RWPE1 (cell line): ENCODE results near the gene BGLAP.
A peak's percentile ranks its signal among the peaks of the same experiment; 100 is the strongest.

Experiments used
- CTCF ChIA-PET: fragments of 350-600 bp; sonication (Branson Sonifier 250); formaldehyde crosslinking; extraction: SDS; loops from one replicate; lab custom pipeline; 2021; lab: Yijun Ruan, JAX
- POLR2A ChIA-PET: fragments of 400-600 bp; formaldehyde crosslinking; extraction: SDS; loops from one replicate; lab custom pipeline; 2020; ENCODE audit warnings: antibody characterized with exemption; ENCODE audit not compliant: low non-redundant PET; lab: Yijun Ruan, JAX
- DNase-seq: peaks from one replicate; pipeline ENCODE4 v3.0.0; 2012; ENCODE audit warnings: low spot score
- H3K27ac ChIP-seq: fragments of 450-650 bp; 2 replicates; pipeline ENCODE4 v1.5.1; 2017
- TF ChIP-seq, protein P1 (sequence below): fragments of 450-650 bp; conservative IDR thresholded peaks from 2 replicates; pipeline ENCODE4 v1.5.1; 2017; ENCODE audit warnings: low read depth, mild to moderate bottlenecking

Gene BGLAP

DNA sequence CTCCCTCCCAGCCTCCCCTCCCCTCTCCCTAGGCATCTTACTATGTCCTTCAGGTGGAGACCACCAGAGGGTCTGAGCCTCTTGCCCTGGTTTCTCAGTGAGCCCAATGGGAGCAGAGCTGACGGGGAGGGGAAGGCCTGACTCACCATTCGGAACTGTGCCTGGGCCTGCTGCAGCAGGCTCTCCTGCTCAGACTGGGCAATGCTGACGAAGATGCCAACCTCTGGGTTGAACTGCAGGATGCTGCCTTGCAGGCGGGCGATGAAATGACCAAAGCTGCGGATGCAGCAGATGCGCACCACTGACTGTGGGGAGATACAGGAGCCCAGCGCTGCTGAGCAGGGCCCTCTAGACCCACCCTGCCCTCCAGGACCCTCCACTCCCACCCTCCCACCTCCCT is 16.9 kb downstream of the BGLAP start:
- TF ChIP-seq, protein P1, sequence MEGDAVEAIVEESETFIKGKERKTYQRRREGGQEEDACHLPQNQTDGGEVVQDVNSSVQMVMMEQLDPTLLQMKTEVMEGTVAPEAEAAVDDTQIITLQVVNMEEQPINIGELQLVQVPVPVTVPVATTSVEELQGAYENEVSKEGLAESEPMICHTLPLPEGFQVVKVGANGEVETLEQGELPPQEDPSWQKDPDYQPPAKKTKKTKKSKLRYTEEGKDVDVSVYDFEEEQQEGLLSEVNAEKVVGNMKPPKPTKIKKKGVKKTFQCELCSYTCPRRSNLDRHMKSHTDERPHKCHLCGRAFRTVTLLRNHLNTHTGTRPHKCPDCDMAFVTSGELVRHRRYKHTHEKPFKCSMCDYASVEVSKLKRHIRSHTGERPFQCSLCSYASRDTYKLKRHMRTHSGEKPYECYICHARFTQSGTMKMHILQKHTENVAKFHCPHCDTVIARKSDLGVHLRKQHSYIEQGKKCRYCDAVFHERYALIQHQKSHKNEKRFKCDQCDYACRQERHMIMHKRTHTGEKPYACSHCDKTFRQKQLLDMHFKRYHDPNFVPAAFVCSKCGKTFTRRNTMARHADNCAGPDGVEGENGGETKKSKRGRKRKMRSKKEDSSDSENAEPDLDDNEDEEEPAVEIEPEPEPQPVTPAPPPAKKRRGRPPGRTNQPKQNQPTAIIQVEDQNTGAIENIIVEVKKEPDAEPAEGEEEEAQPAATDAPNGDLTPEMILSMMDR = no peak
- DNase-seq = peak; percentile 79
- CTCF ChIA-PET = interaction anchor here (0.7 kb wide), 1 partner anchor 194 kb away, joined by 3 read pairs; no protein-coding TSS in a partner anchor
- peak overlapping the region; percentile 97 for H3K27ac ChIP-seq
- POLR2A ChIA-PET = no interaction called here

DNA sequence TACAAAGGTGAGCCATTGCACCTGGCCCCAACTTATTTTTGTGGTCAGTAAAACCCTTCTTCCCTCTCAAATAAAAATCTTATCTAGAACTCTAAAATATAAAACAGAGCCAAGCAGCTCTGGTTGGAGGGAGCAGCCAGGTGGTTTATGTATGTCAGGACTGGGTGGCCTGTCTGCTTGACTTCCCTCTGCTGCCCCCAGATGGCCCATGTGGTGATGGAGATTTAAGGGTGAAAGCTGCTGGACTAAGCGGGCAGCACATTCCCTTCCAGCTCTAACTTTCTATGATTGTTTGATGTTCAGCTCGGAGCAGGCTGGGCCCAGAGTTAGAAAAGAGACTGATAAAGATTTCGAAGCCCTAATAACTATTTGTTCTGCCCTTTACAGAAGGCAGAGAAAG is 17.8 kb downstream of the BGLAP start:
- H3K27ac ChIP-seq = peak overlapping the region; percentile 97
- no peak for DNase-seq
- POLR2A ChIA-PET = no interaction called here

DNA sequence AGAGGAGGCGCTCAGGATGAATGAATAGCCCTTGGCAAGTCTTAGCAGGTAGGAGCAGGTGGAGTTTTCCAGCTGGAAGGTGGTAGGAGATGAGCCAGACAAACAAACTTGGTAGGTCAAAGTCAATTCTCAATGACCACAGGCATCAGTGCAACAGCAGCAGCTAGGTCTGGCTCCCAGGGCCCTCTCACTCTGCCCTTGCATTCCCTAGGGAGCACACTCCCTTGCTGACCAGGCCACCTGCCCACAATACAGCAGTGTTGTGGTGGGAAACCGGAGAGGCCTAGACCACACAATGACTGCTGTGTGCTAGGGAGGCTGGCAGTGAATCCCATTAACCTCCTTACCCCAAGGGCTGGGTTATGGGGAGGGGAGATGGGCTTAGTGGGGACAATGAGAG is 18.9 kb downstream of the BGLAP start:
- ChIA-PET CTCF (interaction anchor here (0.6 kb wide), 1 partner anchor 44 kb away, joined by 4 read pairs; no protein-coding TSS in a partner anchor), POLR2A (no interaction called here)
- TF ChIP-seq, protein P1 = no peak

More for the DNA sequence above, 17.8 kb downstream of the BGLAP start:
- TF ChIP-seq, protein P1 = no peak
- CTCF ChIA-PET = interaction anchor here (0.6 kb wide), 2 partner anchors 99 to 226 kb away, joined by 5 read pairs; no protein-coding TSS in a partner anchor

DNA sequence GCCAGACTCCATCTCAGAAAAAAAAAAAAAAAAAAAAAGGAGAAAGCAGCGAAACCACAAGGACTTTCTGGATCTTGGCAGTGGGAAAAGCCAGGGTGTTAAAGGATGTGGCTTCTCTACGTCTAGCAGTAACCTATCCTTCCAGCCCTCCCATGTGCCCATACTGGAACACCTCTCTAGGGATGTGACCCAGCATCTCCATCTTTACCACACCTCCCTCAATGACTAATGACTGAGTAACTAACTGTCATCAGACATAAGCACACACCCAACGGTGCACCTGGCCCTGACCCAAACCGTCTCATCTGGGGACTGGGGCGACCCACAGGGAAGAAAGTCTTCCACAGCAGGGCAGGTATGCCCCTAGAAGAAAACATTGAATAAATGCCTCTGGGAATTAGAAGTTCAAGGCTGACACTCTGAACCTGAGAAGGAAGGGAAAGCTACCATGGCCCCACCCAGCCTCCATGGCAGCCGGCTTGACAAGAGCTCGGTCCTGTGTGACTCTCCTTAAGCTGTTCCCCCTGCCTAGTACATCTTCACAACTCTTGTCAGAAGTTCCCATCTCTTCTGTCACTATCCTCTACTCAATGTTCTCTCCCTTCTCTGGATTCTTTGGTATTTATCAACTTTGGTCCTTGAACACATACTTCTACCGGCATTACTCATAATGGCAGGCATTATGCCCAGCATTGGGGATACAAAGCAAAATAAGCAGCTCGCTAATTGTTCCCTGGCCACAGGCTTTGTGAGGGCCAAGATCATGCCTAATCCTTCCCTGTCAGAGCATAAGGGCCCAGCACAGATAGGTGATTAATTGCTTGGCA is 20.7 kb downstream of the BGLAP start:
- CTCF ChIA-PET = interaction anchor here (0.6 to 0.8 kb wide), 2 partner anchors 14 to 43 kb away, joined by 3 to 4 read pairs; no protein-coding TSS in a partner anchor
- POLR2A ChIA-PET = interaction anchor here (0.7 kb wide), 1 partner anchor 11 kb away, joined by 4 read pairs; no protein-coding TSS in a partner anchor
- TF ChIP-seq, protein P1 = no peak
- peak; percentile 92 for DNase-seq
- H3K27ac ChIP-seq = peak overlapping the region; percentile 97

More for the DNA sequence above, 18.9 kb downstream of the BGLAP start:
- H3K27ac ChIP-seq = peak overlapping the region; percentile 97
- DNase-seq = no peak

DNA sequence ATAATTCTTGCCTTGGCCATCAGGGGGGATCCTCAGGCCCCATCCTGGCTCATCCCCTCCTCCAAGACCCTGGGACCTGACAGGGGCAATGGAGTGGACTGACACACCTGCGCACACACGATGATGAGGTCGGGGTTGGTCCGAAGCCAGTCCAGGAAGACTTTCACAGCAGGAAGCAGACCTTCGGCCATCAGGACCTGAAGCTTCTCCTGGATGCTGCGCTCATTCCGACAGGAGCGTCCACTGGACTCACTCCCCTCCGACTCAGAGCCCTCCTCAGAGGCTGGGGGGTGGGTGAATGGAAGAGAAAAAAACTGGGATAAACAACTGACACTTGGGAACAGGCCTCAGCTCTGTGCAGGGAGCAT is 21.3 kb downstream of the BGLAP start:
- H3K27ac ChIP-seq = peak overlapping the region; percentile 97
- TF ChIP-seq, protein P1 = no peak
- CTCF ChIA-PET = no interaction called here
- DNase-seq = no peak
- POLR2A ChIA-PET = no interaction called here

DNA sequence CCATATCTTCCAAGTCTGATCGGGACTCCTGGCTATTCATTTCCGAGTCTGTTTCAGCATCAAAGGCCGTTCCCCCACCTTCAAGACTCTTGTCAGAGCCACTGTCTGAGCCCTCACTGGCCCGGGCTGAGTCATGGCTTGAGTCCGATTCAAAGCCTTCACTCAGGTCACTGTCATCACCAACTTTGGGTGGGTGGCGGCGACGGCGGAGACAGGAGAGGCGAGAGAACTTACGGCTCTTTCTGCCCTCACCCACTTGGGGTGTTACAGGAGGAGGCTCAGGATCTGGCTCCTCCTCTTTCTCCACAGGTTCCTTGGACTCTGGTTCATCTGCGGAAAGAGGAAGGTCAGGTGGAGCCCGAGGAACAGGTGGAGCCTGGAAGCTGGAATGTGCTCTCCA is 24.1 kb downstream of the BGLAP start:
- H3K27ac ChIP-seq = peak overlapping the region; percentile 29
- CTCF ChIA-PET = no interaction called here
- no peak for DNase-seq
- POLR2A ChIA-PET = no interaction called here
- TF ChIP-seq, protein P1 = no peak
